ENCODE results near the gene SLC15A1.

GRCh38 chr13:98751367-98751782 is 1.1 kb downstream of the SLC15A1 start:
- TF ChIP-seq EZH2 (IDR thresholded peaks at IDR 0.05; ENCODE audit: borderline replicate concordance, low read length), result no peak
- TF ChIP-seq CTCF (conservative IDR thresholded peaks at IDR 0.05 in 1 of 2, IDR thresholded peaks at IDR 0.05 in 1 of 2; ENCODE audit: extremely low read depth in 1 of 2, insufficient read depth in 1 of 2, low read depth in 1 of 2, low read length in 2 of 2), result no peak

Data from mammary epithelial cell (primary cell).